NCI-H2196 treated with DMSO at 0.1 percent for 48 hours (cell line): ENCODE results near the gene VWA8.
"Not testable (repeated sequence)": the region's sequence is repeated elsewhere in the genome, so short reads cannot be mapped to it uniquely, and the experiment has no call there.

ENCODE experiments used
- DNase-seq: peaks from one replicate; lab custom pipeline; 2025; ENCODE audit not compliant: unreplicated experiment; lab: John Stamatoyannopoulos, UW

The VWA8 gene

DNA sequence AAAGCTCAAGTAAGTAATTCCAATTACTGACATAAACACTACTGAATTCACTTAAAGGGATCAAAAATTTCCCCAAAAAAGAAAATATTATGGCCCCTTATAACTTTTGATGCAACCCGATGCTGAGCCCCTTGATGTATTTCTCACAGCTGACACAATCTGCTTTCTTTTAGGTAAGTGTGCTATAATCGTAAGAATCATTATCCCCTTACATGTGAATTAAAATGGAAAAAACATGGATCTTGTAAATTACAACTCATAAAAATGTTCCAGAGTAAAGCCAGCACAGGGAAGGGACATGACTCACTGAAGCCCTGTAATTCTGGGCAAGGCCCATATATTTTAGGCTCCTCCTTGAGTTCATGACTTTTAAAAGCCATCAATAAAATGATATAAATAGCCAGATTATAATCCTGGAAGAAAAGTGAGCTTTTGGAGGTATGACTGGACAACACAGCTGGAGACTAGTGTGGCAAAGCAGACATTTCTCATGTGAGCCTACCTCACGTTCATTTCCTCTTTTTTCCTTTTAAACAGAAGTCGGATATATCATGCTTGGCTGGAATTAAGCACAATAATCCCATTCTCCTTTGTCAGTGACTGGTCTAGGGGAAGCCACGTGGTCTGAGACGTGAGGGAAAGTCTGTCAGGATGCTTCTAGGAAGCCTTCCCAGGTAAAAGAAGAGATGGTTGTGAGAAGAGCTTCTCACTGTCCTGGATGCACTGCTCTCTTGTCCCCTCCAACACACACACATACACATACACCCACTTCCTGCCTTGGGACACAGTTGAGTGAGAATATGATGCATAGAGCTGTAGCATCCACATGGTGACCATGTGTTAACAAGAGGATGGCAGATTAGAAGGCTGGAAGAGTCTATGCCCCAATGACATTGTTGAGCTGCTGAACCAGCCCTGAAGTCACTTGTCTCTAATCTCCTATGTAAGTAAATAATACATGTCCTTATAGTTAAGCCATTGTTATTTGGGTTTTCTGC, 338.2 kb downstream of the VWA8 start:
- no peak for DNase-seq

DNA sequence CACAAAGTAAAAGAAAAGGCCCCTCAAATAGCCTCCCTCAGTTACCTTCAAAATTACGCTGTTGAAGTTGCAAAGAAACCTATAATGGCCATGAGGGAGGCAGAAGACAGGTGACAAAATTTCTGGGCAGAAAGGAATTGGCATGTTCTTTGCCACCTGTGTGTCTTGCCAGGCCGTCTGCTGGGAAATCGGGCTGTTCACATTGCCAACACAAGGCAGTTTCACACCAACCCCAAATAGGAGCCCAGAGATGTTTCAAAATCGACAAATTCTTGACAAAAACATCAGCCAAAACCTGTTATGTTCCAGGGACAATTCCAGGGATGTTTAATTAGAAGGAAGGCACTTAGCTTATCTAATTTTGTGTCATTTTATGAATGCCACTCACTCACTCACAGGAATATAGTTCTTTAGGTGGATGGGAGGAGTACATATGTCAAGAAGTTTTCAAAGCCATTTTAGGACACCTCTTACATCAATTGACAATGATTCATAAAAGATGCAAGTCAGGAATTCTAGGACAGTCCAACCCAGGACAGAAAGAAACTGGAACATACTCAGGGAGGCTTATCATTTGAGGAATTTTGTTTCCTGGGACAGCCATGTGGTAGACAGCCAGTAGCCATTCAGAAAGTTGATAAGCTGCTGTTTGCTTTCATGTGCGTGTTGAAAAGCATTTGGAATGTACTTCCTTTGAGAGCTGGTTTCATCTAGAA, 339.0 kb downstream of the VWA8 start:
- DNase-seq, result no peak

DNA sequence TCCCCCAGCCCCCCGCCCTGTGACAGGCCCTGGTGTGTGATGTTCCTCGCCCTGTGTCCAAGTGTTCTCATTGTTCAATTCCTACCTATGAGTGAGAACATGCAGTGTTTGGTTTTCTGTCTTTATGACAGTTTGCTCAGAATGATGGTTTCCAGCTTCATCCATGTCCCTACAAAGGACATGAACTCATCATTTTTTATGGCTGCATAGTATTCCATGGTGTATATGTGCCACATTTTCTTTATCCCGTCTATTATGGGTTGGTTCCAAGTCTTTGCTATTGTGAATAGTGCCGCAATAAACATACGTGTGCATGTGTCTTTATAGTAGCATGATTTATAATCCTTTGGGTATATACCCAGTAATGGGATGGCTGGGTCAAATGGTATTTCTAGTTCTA, 343.3 kb downstream of the VWA8 start:
- DNase-seq, result not testable (repeated sequence)

DNA sequence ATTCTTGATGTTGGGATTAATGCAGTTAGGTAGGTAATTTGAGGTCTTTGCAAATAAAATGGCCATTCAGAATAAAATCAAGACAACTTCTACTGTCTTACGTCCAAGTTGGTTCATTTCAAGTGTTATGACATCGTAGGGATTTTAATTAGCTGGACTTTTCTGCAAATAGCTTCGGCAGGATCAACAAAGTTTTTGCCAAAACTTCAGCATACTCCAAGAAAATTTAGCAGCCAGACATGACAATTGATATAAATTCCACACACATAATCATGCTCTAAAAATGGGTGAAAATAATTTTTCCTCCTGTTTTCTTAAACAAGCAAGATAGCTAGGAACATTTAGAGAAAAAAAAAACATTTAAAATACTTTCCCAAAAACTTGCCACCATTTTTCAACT, 344.8 kb downstream of the VWA8 start:
- DNase-seq, result no peak

DNA sequence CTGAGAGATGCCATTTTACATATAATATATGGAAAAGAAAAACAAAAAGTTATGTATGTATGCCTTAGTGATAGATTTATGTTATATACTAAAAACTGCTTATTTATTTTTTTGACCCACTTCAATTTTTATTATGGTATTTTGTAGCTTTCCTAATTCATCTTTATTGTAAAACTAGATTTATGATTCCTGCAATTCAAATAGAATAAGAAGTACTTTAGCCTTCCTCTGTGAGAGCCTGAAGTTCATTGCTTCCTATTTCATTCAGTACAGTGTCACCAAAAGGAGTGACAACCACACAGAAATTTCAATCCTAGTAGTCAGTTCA, 345.4 kb downstream of the VWA8 start:
- no peak for DNase-seq

DNA sequence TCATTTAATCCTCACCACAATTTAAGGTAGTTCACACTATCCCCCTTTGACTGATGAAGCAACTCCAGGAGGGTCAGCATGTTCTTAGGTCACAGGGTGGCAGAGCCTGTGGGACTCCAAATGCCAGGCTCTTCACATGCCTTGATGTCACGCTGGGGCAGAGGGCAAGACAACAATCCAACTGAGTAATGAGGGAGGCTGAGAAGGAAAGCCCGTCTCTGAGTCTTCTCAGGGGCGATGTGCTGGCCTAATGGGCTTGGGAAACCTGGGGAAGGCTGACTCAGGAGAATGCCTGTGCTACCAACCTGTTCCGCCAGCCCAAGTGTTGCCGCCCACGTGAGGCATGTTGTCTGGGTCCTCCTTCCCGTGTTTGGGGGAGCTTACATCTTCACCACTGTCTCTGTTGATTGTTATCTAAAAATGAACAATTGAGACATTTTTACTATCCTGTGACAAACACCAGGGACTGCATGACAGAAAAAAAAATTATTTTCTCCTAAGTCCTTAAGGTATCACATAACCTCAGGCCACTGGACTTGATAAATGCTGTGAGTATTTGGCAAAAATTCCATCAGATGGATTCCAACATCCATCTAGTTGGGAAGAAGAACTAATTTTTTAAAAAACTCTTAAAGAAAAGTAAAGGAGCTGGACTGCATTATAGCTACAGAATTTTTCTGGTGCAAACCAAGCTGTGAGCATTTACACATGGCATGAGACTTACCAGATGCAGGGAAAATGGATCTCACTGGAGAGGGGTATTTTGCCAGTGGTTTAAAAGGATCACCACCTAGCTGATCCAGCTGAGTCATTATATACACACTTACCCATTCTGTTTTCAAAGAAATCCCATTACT, 346.0 kb downstream of the VWA8 start:
- no peak for DNase-seq

DNA sequence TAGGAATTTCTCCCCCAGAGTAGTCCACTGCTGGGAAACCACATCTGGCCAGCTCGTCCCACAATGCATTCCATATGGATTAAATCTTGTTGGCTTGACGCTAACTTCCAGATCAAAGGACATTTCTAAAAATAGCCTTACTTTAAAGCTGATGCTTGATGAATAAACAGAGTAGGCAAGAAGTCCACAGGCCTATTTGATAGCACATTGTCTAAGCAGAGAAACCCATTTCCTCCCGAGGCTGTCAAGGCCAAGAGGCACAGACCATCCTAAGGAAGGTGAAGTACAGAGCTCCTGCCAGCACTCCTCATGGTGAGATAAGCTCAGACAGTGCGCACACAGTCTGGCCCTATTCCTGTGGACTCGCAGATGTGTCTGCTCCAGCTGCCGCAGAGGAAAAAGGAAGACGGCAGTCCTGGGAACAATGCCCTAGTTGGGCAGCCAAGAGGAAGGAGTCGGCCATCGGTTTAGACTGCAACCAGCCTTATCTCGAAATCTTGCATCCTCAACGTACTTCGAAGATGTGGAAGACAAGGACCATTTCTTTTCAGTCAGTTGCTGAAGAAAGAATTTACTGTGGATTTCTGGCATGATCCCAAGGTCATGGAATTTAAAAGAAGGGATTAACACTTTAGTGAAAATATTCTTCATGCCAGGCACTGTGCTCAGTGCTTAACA, 346.8 kb downstream of the VWA8 start:
- no peak for DNase-seq

DNA sequence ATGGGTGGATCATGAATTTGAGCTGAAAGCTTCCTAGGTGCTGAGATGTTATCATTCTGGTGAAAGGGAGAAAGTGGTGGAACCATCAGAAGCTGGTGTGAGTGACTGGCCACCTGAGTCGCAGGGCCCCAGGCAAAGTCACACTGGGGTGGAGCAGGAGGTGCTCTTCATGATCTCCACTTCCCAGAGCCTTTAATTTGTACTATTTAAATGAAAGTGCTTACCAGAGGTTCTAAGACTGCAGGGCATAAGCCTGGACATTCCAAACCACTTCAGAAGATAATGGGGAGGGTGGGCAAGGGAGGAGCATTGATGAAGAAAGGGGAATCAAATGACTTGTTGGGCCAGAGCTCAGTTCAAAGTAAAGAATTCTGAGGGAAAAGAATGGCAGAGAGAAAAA, 347.4 kb downstream of the VWA8 start:
- DNase-seq, result no peak

DNA sequence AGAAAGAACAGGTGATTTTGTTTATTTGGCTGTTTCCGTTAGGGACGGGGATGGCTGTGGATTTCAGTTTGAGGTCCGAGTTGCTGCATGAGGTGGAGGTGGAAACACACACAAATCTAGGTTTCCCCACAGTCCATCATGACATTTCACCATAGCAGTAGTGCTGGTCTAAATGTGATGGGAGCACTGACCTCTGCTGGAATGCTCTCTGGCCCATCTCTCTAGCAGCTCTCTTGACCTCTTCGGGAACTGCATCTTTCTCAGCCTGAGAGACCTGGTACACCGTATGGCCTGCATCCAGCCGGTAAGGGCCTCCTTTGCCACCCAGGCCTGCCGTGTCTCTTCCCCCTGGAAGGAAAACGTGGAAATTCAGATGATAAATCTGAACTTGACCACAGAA, 349.5 kb downstream of the VWA8 start:
- DNase-seq, result no peak

DNA sequence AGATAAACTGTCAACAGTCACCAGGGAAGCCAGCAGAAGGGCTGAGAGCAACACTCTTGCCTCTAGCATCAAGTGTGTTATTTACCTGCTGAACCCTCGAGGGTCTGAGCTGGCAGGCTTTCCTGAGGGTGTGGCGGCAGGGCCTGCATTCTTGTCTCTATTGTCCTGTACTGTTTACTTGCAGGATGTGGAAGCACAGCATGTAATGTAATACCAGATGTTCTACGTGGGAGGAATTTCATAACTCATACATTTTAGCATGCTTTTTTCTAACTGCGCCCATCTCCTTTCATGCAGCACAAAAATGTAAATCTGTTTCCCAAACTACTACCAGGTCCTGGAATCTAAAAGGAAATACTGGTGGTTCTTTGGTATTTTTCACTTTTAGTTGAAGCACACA, 350.5 kb downstream of the VWA8 start:
- no peak for DNase-seq

DNA sequence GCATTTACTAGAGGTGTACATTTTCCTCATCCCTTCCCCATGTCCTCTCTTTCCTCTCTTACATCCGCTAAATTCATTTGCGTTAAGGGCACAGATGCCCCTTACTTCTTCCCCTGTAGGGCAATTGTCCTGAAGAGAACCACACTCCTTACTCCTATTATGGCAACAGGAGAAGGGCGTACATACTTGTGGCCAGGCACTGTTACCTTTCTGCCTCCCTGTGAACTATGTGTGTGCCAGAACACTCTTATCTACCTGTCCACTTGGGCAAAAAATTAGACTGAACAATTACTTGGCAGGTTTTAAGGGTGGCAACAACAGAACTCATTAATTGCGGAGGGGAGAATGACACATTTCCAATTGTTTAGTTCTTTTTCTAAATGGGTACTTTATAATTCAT, 351.1 kb downstream of the VWA8 start:
- no peak for DNase-seq

DNA sequence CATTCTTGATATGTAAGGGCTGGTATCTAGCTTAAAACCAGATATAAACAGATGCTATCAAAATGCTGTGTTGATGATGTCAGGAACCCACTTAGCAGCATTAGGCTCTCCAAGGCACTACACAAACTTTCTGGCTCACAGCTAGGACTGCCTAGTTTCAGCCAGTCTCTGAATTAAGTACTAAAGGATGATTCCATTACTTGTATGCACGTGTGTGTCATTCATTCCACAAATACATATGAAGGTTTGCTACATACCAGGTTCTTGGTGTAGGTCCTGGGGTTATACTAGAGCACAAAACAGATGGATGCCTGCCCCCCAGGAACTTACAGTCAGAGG, 352.1 kb downstream of the VWA8 start:
- no peak for DNase-seq

DNA sequence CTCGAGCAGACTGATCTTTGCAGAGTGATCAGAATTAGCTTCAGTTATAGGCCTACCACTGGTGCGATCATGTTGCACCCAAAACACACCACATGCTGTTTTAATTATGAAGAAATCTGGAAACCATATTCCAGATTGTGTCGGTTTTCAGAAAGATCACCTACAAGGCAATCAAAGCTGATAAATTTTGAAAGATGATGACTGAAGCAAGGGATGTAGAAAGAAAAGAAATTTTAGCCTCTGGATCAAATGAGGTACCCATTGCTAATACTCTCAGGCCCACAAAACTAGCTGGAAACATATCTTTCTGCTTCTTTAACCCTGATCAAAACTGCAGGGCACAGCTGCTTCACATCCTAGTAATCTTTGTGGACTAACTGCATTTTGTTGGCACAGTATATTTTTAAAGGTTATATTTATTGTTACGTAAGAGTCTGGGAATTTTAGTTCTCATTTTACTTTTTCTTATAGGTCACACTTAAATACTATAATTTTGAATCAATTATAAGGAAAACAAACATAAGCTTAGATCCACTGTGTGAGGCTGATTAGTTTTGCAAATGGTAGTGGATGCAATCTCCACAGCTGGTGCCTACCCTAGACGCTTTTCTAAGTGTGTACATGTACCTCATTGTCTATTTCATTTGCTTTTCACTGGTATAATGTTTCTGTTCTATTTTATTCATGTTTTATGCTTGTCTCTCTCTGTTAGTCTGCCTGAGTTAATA, 352.6 kb downstream of the VWA8 start:
- no peak for DNase-seq

DNA sequence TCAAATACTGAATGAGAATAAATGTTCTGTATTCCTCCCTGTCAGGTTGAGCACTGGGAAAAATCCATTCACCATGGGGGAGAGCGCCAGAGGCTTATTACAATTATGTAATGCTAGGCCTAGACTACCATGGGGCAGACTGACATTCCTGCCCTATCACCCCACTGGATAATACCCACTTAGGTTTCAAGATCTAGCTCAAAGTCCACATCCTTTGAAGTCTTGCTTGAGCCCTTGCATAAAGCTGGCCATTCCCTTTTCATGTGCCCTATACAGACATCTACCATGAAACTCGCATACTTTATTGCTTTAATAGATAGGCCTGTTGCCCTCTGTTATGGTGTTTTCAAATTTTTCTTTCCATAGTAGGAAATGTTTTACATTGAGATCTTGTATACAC, 354.3 kb downstream of the VWA8 start:
- no peak for DNase-seq

DNA sequence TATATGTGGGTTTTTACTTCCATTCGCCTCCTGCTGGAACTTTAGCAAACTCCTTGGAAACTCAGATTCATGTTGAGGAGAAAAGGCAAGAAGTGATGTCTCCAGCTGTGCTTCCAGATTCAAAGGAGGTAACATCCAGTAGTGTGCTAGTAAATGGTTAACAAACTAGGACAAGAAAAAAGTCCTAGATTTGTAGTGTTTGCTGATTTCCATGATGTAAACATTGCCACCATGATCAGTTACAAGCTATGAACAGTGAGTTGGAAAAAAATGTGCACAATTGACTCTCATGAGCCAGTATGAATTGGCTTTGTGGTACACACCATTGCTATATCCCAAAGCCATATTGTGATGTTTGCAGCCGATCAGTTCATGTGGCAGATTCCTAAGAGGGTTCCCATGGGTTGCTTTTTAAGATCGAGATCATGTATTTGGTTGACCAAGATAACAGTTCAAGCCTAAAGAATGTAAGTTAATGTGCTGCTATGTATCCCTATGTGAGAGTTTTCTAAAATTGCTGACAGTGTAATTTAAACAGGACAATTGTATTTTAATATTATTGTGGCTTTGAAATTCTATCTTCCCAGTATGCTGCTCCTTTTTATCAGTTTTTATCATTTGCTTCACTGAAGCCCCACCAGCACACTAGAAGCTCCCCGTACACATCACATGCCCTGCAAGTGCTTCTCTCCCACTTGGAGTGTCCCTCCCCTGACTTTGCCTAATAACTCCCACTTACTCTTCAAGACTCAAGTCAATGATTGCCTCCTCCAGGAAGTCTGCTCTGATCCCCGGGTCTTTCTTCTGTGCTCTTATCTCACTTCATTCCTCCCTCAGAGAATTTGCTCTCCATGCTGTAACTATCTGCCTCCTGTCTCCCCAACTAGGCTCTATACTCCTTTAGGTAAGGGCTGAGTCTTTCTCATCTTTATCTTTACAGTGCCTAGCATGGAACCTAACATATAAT, 355.3 kb downstream of the VWA8 start:
- no peak for DNase-seq

DNA sequence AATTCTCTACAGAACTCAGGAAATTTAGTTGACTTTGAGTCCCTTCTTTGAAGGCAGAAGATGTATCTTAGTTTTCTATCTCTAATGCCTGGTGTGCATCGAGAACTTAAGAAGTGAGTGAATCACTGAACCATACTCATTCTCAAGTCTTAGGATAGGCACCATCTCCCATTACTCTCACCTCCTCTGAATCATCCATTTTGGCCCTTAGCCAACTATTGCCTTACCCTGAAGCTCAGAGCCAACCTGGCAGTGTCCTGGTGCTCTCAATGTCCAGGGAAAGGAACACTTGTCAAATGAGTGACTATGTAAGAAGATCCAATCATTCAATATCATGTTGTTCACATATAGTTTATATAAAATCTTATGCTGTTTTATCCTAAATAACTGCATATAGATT, 357.0 kb downstream of the VWA8 start:
- no peak for DNase-seq

DNA sequence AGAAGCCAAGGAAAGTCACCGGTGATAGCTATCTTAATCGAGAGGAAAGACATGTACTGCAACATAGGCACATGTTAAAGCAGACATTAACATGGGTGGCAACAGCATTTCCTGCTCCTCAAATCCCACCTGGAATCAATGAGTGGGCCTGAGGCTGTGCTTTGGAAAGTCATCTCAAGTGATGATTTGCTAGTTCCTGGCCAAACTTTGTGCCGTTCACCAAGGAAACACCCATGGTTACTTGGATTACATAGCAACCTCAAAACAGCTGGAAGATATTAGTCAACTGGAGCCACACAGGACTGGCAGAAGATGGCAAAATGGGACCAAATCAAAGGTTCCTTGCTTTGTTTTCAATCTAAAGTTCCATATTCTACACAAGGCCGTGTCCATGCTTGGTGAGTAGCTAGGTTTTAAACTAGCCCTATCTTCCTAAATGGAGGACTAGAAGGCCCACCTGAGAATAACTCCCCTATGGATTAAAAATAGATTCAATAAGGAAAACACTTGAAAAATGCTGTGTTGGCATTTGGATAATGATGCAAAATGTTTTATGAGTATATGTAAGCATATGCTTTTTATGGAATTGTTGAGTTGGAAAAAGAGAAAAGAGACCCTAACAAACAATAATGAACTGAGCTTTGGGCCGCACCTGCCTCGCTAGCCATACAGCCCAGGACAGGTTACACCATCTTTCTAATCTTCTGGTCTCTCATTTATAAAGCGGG, 359.0 kb downstream of the VWA8 start:
- no peak for DNase-seq

DNA sequence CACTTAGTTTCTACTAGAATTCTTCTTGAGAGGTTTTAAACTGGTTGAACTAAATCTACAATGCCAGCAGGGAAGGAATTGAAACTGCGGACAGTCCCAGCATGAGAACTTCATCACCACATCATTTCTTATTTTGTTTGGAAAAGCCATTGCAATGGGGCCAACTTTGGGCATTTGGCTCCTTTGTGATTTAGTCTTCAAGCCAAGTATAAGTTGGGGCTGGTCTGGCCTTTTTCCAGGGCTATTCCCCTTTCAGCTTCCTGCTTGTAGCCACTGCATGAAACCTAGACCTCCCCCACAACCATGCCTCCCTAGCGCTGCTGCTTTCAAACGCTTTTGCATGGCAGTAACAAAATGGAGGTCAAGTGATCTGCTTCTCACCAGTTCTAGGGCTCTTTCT, 361.3 kb downstream of the VWA8 start:
- no peak for DNase-seq
